ENCODE measurements around the gene PCDHB2.
"Not testable (repeated sequence)": the region's sequence is repeated elsewhere in the genome, so short reads cannot be mapped to it uniquely, and the experiment has no call there.

Gene PCDHB2

DNA sequence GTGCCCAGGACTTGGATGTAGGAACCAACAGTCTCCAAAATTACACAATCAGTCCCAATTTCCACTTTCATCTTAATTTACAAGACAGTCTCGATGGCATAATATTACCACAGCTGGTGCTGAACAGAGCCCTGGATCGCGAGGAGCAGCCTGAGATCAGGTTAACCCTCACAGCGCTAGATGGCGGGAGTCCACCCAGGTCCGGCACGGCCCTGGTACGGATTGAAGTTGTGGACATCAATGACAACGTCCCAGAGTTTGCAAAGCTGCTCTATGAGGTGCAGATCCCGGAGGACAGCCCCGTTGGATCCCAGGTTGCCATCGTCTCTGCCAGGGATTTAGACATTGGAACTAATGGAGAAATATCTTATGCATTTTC, 837 bp downstream of the PCDHB2 start:
- no peak overlapping the region for H3K4me3 ChIP-seq (ENCODE audit: low read length)
- no peak for DNase-seq (ENCODE audit: low read depth)

DNA sequence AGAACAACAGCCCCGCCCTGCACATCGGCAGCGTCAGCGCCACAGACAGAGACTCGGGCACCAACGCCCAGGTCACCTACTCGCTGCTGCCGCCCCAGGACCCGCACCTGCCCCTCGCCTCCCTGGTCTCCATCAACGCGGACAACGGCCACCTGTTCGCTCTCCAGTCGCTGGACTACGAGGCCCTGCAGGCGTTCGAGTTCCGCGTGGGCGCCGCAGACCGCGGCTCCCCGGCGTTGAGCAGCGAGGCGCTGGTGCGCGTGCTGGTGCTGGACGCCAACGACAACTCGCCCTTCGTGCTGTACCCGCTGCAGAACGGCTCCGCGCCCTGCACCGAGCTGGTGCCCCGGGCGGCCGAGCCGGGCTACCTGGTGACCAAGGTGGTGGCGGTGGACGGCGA, 1.8 kb downstream of the PCDHB2 start:
- DNase-seq (ENCODE audit: low read depth); H3K4me3 ChIP-seq (ENCODE audit: low read length): not testable (repeated sequence)

More for the DNA sequence above, 837 bp downstream of the PCDHB2 start:
- TF ChIP-seq, protein P1, sequence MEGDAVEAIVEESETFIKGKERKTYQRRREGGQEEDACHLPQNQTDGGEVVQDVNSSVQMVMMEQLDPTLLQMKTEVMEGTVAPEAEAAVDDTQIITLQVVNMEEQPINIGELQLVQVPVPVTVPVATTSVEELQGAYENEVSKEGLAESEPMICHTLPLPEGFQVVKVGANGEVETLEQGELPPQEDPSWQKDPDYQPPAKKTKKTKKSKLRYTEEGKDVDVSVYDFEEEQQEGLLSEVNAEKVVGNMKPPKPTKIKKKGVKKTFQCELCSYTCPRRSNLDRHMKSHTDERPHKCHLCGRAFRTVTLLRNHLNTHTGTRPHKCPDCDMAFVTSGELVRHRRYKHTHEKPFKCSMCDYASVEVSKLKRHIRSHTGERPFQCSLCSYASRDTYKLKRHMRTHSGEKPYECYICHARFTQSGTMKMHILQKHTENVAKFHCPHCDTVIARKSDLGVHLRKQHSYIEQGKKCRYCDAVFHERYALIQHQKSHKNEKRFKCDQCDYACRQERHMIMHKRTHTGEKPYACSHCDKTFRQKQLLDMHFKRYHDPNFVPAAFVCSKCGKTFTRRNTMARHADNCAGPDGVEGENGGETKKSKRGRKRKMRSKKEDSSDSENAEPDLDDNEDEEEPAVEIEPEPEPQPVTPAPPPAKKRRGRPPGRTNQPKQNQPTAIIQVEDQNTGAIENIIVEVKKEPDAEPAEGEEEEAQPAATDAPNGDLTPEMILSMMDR (conservative IDR thresholded peaks at IDR 0.05; ENCODE audit: low read depth, low read length) = no peak

DNA sequence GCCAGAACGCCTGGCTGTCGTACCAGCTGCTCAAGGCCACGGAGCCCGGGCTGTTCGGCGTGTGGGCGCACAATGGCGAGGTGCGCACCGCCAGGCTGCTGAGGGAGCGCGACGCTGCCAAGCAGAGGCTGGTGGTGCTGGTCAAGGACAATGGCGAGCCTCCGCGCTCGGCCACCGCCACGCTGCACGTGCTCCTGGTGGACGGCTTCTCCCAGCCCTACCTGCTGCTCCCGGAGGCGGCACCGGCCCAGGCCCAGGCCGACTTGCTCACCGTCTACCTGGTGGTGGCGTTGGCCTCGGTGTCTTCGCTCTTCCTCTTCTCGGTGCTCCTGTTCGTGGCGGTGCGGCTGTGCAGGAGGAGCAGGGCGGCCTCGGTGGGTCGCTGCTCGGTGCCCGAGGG, 2.2 kb downstream of the PCDHB2 start:
- DNase-seq (ENCODE audit: low read depth); H3K4me3 ChIP-seq (ENCODE audit: low read length): not testable (repeated sequence)

DNA sequence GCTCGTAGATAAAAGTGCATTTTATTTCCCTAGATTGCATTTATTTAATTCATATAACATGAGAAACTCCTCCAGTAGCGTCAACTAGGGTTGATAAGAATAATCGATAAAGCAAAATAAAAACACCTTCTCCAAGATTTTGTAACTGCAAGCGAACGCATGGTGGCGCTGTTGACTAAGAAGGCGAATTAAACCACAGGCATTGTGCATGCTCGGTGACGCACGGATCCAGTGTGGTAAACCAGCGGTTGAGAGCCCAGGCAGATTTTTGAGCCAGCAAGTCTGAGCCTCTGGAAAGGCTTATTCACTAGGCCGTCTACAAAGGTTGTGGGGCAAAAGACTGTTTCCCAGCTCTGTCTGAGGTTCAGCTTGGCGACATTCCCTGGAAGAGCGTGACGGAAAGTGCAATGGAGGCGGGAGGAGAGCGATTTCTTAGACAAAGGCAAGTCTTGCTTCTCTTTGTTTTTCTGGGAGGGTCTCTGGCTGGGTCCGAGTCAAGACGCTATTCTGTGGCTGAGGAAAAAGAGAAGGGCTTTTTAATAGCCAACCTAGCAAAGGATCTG, 5.9 kb downstream of the PCDHB2 start, which contains the start of gene PCDHB3:
Gene PCDHB3 (plus strand): TSS at position 231 of the 563 bp plus-strand sequence. CDS start 177 bp downstream, at position 408.
- TF ChIP-seq, protein P1 (conservative IDR thresholded peaks at IDR 0.05; ENCODE audit: low read depth, low read length) = peak; percentile 12
- H3K4me3 ChIP-seq (ENCODE audit: low read length) = no peak within 1 kb of the TSS
- no peak for DNase-seq (ENCODE audit: low read depth)

DNA sequence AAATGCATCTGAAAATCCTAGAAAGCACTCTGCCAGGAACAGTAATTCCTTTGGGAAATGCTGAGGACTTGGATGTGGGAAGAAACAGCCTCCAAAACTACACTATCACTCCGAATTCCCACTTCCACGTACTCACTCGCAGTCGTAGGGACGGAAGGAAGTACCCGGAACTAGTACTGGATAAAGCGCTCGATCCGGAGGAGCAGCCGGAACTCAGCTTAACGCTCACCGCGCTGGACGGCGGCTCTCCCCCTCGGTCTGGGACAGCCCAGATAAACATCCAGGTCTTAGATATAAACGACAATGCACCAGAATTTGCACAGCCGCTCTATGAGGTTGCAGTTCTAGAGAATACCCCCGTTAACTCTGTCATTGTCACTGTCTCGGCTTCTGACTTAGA, 6.6 kb downstream of the PCDHB2 start:
- TF ChIP-seq, protein P1 (conservative IDR thresholded peaks at IDR 0.05; ENCODE audit: low read depth, low read length) = no peak
- H3K4me3 ChIP-seq (ENCODE audit: low read length) = no peak overlapping the region

DNA sequence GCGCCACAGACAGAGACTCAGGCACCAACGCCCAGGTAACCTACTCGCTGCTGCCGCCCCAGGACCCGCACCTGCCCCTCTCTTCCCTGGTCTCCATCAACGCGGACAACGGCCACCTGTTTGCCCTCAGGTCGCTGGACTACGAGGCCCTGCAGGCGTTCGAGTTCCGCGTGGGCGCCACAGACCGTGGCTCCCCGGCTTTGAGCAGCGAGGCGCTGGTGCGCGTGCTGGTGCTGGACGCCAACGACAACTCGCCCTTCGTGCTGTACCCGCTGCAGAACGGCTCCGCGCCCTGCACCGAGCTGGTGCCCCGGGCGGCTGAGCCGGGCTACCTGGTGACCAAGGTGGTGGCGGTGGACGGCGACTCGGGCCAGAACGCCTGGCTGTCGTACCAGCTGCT, 7.7 kb downstream of the PCDHB2 start:
- not testable (repeated sequence) for DNase-seq (ENCODE audit: low read depth)

More for the DNA sequence above, 6.6 kb downstream of the PCDHB2 start:
- DNase-seq (ENCODE audit: low read depth) = no peak

DNA sequence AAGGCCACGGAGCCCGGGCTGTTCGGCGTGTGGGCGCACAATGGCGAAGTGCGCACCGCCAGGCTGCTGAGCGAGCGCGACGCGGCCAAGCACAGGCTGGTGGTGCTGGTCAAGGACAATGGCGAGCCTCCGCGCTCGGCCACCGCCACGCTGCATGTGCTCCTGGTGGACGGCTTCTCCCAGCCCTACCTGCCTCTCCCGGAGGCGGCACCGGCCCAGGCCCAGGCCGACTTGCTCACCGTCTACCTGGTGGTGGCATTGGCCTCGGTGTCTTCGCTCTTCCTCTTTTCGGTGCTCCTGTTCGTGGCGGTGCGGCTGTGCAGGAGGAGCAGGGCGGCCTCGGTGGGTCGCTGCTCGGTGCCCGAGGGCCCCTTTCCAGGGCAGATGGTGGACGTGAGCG, 8.1 kb downstream of the PCDHB2 start:
- DNase-seq (ENCODE audit: low read depth); H3K4me3 ChIP-seq (ENCODE audit: low read length): not testable (repeated sequence)

More for the DNA sequence above, 7.7 kb downstream of the PCDHB2 start:
- H3K4me3 ChIP-seq (ENCODE audit: low read length) = not testable (repeated sequence)

DNA sequence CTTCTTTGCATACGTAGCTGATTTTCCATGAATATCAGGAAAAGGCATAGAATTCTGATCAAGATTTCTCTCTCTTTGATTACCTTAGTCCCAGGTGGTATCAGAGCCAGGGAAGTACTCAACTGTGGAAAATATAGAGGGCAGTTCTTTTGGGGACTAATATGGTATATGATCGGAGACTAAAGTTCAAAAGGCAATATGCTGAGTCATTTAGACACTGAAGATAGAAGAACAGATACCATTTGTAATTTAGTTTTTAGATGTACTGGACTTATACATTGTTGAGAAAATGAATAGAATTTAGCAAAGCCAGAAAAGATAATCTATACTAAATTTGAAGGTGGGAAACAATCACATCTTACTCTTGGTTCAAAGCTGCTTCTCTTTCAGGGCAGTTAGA, 10.9 kb downstream of the PCDHB2 start:
- no peak overlapping the region for H3K4me3 ChIP-seq (ENCODE audit: low read length)
- DNase-seq (ENCODE audit: low read depth) = no peak
- TF ChIP-seq, protein P1 (conservative IDR thresholded peaks at IDR 0.05; ENCODE audit: low read depth, low read length) = no peak

DNA sequence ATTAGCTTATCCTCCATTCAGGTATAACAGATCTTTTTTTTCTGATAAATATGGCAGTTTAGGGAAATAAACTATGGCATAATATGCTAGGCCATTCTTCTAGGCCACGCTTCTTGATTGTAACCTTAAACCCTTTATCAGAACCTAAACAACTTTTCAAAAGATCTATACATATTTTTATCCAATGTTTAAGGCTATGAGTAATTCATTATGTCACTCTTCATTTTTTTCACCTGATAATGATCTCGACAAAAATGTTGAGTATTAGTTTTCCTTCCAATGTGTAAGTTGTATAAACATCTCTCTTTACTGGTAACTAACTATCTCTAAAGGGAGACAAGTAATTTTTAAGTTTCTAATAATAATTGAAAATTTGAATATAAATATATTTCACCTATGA, 24.8 kb downstream of the PCDHB2 start:
- no peak for DNase-seq (ENCODE audit: low read depth)
- H3K4me3 ChIP-seq (ENCODE audit: low read length) = no peak overlapping the region
- TF ChIP-seq, protein P1 (conservative IDR thresholded peaks at IDR 0.05; ENCODE audit: low read depth, low read length) = no peak
